GM23338 (cell line): ENCODE measurements around the gene ARID1B. TPM values are rescaled to one million over a fixed set of nuclear protein-coding genes. Genes with fewer than 3 reads are reported as not detected.

Experiments used
- ATAC-seq: fragments of 200-7000 bp; cut with Tn5 transposase; 3 replicates; pipeline ENCODE4 v1.9.1; 2020
- DNase-seq: peaks from one replicate; pipeline ENCODE4 v3.0.0-alpha.2; 2015; ENCODE audit warnings: low spot score
- H2AFZ ChIP-seq: fragments of 200-600 bp; sonication (generic); 2 replicates; pipeline ENCODE4 v1.8.0; 2016; ENCODE audit warnings: antibody characterized with exemption, mild to moderate bottlenecking, moderate library complexity
- H3F3A ChIP-seq: fragments of 200-600 bp; sonication (generic); replicated peaks from 2 replicates; pipeline ENCODE4 v1.8.0; 2017; ENCODE audit warnings: antibody characterized with exemption, mixed run types, low read depth
- H3K27ac ChIP-seq: fragments of 200-600 bp; sonication (generic); 2 replicates; pipeline ENCODE4 v1.6.1; 2016; ENCODE audit warnings: low read depth
- H3K27me3 ChIP-seq: fragments of 200-600 bp; sonication (generic); 2 replicates; pipeline ENCODE4 v1.8.0; 2016; ENCODE audit warnings: mild to moderate bottlenecking, mixed run types, moderate library complexity; ENCODE audit not compliant: insufficient read depth
- H3K36me3 ChIP-seq: fragments of 200-600 bp; sonication (generic); 2 replicates; pipeline ENCODE4 v1.8.0; 2016; ENCODE audit warnings: mild to moderate bottlenecking; ENCODE audit not compliant: insufficient read depth
- H3K4me1 ChIP-seq: fragments of 200-600 bp; sonication (generic); 2 replicates; pipeline ENCODE4 v1.8.0; 2016; ENCODE audit warnings: mild to moderate bottlenecking, moderate library complexity; ENCODE audit not compliant: insufficient read depth
- H3K4me2 ChIP-seq: fragments of 200-600 bp; sonication (generic); 2 replicates; pipeline ENCODE4 v1.7.1; 2017; ENCODE audit warnings: mixed run types
- H3K4me3 ChIP-seq: fragments of 200-600 bp; sonication (generic); 2 replicates; pipeline ENCODE4 v1.6.1; 2016; ENCODE audit warnings: mixed run types
- H3K79me2 ChIP-seq: fragments of 200-600 bp; sonication (generic); replicated peaks from 2 replicates; pipeline ENCODE4 v1.8.0; 2017; ENCODE audit warnings: mild to moderate bottlenecking; ENCODE audit not compliant: insufficient read depth
- H3K9me2 ChIP-seq: fragments of 200-600 bp; sonication (generic); 2 replicates; pipeline ENCODE4 v1.8.0; 2017; ENCODE audit not compliant: insufficient read depth
- H4K20me1 ChIP-seq: fragments of 200-600 bp; sonication (generic); replicated peaks from 2 replicates; pipeline ENCODE4 v1.8.0; 2017; ENCODE audit warnings: mild to moderate bottlenecking; ENCODE audit not compliant: insufficient read depth
- H3K27ac Mint-ChIP-seq: 2 replicates; pipeline ENCODE4 v1.8.0; 2020; ENCODE audit warnings: inconsistent platforms, mild to moderate bottlenecking, moderate library complexity, mixed read lengths
- H3K27me3 Mint-ChIP-seq: 3 replicates; pipeline ENCODE4 v1.8.0; 2022; ENCODE audit warnings: low read depth, mild to moderate bottlenecking, moderate library complexity, mixed read lengths, inconsistent platforms; ENCODE audit not compliant: insufficient read depth, poor library complexity
- H3K36me3 Mint-ChIP-seq: 3 replicates; pipeline ENCODE4 v1.8.0; 2021; ENCODE audit warnings: low read depth, mild to moderate bottlenecking, inconsistent platforms, moderate library complexity, mixed read lengths
- H3K4me1 Mint-ChIP-seq: 3 replicates; pipeline ENCODE4 v1.8.0; 2020; ENCODE audit warnings: mild to moderate bottlenecking, inconsistent platforms, mixed read lengths
- H3K4me3 Mint-ChIP-seq: 3 replicates; pipeline ENCODE4 v1.8.0; 2021; ENCODE audit warnings: moderate library complexity, mild to moderate bottlenecking, inconsistent platforms, mixed read lengths
- H3K9me3 Mint-ChIP-seq: 3 replicates; pipeline ENCODE4 v1.8.0; 2020; ENCODE audit warnings: moderate library complexity, mild to moderate bottlenecking, inconsistent platforms, mixed read lengths
- CREB1 ChIP-seq: fragments of 250-450 bp; sonication (Bioruptor Pico); IDR thresholded peaks from 2 replicates; pipeline ENCODE4 v1.5.0; 2020; ENCODE audit warnings: low read depth, mild to moderate bottlenecking, moderate library complexity
- EZH2phosphoT487 ChIP-seq: fragments of 200-600 bp; sonication (generic); IDR thresholded peaks from one replicate; pipeline ENCODE4 v1.8.1; 2018; ENCODE audit warnings: antibody characterized with exemption; ENCODE audit not compliant: unreplicated experiment
- JUNB ChIP-seq: IDR thresholded peaks from one replicate; pipeline ENCODE4 v1.6.1; 2016; ENCODE audit warnings: antibody characterized with exemption; ENCODE audit not compliant: unreplicated experiment
- POLR2AphosphoS5 ChIP-seq: IDR thresholded peaks from 2 replicates; pipeline ENCODE4 v1.6.1; 2016; ENCODE audit warnings: antibody characterized with exemption, low read depth
- STAT1 ChIP-seq: IDR thresholded peaks from one replicate; pipeline ENCODE4 v1.6.1; 2016; ENCODE audit warnings: antibody characterized with exemption; ENCODE audit not compliant: unreplicated experiment
- ZNF331 ChIP-seq: fragments of 250-450 bp; sonication (Bioruptor Pico); IDR thresholded peaks from 2 replicates; pipeline ENCODE4 v1.5.0; 2020; ENCODE audit warnings: low read depth, mild to moderate bottlenecking, moderate library complexity
- polyA plus RNA-seq: library from polyadenylated mRNA; unstranded; fragments of >200 nt; fragmentation: Nextera tagmentation; extraction: Ambion mirVana; gene quantifications from 2 replicates; pipeline ENCODE4 v1.2.1, GENCODE V29; 2016
- total RNA-seq: library from RNA; depleted of rRNA; stranded (reverse); fragments of >200 nt; shearing (Covaris generic); gene quantifications from 2 replicates; pipeline ENCODE4 v1.2.3, GENCODE V29; 2014
- TF ChIP-seq, protein P1 (sequence below): fragments of 250-450 bp; sonication (Bioruptor Pico); IDR thresholded peaks from 2 replicates; pipeline ENCODE4 v1.5.0; 2020; ENCODE audit warnings: mild to moderate bottlenecking, moderate library complexity
- TF ChIP-seq, protein P2 (sequence below): IDR thresholded peaks from 2 replicates; pipeline ENCODE4 v1.6.1; 2016; ENCODE audit warnings: antibody characterized with exemption

ARID1B gene
- total and polyA plus RNA-seq, 2 experiments from 2014 or later = 59.3 to 72.2 TPM

DNA sequence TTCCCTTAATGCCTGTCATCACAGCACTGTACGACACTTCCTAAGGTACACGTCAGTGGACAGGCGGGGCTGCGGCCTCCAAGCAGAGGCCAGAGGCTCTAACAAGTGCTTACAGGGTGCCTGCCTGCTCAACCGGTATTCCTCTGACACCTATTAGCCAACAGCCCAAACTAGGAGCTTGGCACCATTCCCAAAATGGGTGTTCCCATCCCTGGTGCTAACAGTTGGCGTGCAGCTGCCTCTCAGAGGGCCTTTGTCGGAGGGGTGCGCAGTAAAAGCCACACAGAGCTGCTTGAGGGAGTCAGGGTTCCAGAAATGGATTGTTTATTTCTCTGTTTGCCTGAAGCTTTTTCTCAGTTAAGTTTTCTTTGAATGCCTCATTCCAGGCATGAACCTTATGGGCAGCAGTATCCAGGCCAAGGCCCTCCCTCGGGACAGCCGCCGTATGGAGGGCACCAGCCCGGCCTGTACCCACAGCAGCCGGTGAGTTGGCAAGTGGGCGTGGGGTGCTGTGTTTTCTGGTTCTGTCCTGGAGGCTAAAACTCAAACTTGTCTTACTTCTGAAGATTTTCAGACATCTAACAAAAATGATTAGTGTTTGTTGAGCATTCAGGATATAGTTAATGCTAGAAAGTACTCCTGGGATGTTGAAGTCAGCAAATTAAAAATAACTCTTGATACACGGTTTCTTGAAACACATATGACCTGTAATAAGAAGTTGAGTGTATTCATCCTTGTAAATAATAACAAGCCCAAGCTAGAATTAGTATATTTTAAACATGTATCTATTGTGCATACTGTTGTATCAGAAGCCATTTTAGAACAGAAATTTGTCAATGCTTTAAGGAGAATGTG lies 421.5 kb downstream of the ARID1B start (continued):
- TF ChIP-seq, protein P1, sequence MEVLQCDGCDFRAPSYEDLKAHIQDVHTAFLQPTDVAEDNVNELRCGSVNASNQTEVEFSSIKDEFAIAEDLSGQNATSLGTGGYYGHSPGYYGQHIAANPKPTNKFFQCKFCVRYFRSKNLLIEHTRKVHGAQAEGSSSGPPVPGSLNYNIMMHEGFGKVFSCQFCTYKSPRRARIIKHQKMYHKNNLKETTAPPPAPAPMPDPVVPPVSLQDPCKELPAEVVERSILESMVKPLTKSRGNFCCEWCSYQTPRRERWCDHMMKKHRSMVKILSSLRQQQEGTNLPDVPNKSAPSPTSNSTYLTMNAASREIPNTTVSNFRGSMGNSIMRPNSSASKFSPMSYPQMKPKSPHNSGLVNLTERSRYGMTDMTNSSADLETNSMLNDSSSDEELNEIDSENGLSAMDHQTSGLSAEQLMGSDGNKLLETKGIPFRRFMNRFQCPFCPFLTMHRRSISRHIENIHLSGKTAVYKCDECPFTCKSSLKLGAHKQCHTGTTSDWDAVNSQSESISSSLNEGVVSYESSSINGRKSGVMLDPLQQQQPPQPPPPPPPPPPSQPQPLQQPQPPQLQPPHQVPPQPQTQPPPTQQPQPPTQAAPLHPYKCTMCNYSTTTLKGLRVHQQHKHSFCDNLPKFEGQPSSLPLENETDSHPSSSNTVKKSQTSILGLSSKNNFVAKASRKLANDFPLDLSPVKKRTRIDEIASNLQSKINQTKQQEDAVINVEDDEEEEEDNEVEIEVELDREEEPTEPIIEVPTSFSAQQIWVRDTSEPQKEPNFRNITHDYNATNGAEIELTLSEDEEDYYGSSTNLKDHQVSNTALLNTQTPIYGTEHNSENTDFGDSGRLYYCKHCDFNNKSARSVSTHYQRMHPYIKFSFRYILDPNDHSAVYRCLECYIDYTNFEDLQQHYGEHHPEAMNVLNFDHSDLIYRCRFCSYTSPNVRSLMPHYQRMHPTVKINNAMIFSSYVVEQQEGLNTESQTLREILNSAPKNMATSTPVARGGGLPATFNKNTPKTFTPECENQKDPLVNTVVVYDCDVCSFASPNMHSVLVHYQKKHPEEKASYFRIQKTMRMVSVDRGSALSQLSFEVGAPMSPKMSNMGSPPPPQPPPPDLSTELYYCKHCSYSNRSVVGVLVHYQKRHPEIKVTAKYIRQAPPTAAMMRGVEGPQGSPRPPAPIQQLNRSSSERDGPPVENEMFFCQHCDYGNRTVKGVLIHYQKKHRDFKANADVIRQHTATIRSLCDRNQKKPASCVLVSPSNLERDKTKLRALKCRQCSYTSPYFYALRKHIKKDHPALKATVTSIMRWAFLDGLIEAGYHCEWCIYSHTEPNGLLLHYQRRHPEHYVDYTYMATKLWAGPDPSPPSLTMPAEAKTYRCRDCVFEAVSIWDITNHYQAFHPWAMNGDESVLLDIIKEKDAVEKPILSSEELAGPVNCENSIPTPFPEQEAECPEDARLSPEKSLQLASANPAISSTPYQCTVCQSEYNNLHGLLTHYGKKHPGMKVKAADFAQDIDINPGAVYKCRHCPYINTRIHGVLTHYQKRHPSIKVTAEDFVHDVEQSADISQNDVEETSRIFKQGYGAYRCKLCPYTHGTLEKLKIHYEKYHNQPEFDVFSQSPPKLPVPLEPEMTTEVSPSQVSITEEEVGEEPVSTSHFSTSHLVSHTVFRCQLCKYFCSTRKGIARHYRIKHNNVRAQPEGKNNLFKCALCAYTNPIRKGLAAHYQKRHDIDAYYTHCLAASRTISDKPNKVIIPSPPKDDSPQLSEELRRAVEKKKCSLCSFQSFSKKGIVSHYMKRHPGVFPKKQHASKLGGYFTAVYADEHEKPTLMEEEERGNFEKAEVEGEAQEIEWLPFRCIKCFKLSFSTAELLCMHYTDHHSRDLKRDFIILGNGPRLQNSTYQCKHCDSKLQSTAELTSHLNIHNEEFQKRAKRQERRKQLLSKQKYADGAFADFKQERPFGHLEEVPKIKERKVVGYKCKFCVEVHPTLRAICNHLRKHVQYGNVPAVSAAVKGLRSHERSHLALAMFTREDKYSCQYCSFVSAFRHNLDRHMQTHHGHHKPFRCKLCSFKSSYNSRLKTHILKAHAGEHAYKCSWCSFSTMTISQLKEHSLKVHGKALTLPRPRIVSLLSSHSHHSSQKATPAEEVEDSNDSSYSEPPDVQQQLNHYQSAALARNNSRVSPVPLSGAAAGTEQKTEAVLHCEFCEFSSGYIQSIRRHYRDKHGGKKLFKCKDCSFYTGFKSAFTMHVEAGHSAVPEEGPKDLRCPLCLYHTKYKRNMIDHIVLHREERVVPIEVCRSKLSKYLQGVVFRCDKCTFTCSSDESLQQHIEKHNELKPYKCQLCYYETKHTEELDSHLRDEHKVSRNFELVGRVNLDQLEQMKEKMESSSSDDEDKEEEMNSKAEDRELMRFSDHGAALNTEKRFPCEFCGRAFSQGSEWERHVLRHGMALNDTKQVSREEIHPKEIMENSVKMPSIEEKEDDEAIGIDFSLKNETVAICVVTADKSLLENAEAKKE (CRISPR knock-in tag) = no peak

DNA sequence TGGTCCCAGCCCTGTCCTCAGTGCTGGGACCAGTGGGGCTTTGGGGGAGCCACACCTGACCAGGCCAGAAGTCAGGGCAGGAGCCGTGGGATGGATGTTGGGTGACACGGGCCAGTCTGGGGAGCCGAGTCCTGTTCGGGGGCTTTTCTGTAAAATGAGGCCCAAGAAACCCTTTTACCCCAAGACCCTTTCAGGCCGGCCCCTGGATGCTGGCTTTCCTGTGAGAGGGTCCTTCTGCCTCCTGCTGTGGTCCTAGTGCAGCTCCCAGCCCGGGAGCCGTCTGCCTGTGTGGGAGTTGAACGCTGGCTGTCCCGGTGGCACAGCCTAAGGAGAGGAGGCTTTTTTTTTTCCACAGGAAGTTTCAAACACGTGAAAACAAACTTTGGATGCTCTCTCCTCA lies 422.9 kb downstream of the ARID1B start:
- H4K20me1 ChIP-seq = no peaks in the 10 kb centered on the region; the same call in 1 of the 2 replicates
- DNase-seq = no peak
- H3K36me3 ChIP-seq = peaks cover 17% of the 10 kb centered on the region
- no peaks in the 10 kb centered on the region for H3K4me1 Mint-ChIP-seq
- H3K9me3 Mint-ChIP-seq = no peaks in the 10 kb centered on the region; the same call in 2 of the 3 replicates
- H2AFZ ChIP-seq = no peak overlapping the region
- H3K36me3 Mint-ChIP-seq = peaks cover 35% of the 10 kb centered on the region
- H3K4me3 Mint-ChIP-seq = no peak overlapping the region
- ATAC-seq = no peak
- no peaks in the 10 kb centered on the region for H3K27me3 ChIP-seq
- H3K27ac ChIP-seq = no peak overlapping the region
- H3K4me2 ChIP-seq = no peak overlapping the region
- no peaks in the 10 kb centered on the region for H3K4me1 ChIP-seq
- no peaks in the 10 kb centered on the region for H3K9me2 ChIP-seq
- H3K27me3 Mint-ChIP-seq = no peaks in the 10 kb centered on the region
- H3K79me2 ChIP-seq = no peaks in the 10 kb centered on the region
- H3K4me3 ChIP-seq = no peak overlapping the region
- H3K27ac Mint-ChIP-seq = no peak overlapping the region
- H3F3A ChIP-seq = no peaks in the 10 kb centered on the region
- no peak for TF ChIP-seq JUNB
- no peak for TF ChIP-seq STAT1
- no peak for TF ChIP-seq CREB1
- TF ChIP-seq, protein P2, sequence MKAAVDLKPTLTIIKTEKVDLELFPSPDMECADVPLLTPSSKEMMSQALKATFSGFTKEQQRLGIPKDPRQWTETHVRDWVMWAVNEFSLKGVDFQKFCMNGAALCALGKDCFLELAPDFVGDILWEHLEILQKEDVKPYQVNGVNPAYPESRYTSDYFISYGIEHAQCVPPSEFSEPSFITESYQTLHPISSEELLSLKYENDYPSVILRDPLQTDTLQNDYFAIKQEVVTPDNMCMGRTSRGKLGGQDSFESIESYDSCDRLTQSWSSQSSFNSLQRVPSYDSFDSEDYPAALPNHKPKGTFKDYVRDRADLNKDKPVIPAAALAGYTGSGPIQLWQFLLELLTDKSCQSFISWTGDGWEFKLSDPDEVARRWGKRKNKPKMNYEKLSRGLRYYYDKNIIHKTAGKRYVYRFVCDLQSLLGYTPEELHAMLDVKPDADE = no peak
- TF ChIP-seq POLR2AphosphoS5 = no peak
- TF ChIP-seq ZNF331 (CRISPR knock-in tag) = no peak
- TF ChIP-seq, protein P1 (CRISPR knock-in tag) = no peak
- TF ChIP-seq EZH2phosphoT487 = no peak
